ENCODE results near the gene DCTN1. TPM values are rescaled to one million over a fixed set of nuclear protein-coding genes. Genes with fewer than 3 reads are reported as not detected.

Gene DCTN1
- polyA plus RNA-seq, 5 donors = 125 to 167 (median 142) TPM

DNA sequence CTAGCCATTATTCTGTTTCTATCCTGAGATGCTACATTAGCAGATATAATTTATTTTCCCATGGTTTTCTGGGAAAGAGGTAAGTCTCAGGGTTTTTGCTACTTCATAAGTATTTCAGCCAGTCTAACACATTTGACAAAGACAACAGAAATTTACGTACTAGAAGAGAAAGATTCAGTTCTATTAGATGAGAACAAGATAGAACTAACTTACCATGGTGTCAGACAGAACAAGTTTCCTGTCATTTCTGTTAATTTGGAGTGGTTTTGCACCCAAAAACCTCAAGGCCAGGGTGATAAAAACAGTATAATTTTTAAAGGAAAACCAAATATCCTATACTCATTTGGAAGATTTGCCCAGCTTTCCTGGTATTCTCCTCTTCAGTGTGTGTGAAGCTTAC lies 52.5 kb downstream of the DCTN1 start:
- no peak for DNase-seq

- DNase-seq = no peak
Measured at GRCh38 chr2:74327199-74327598, 52.9 kb downstream of the DCTN1 start.

DNA sequence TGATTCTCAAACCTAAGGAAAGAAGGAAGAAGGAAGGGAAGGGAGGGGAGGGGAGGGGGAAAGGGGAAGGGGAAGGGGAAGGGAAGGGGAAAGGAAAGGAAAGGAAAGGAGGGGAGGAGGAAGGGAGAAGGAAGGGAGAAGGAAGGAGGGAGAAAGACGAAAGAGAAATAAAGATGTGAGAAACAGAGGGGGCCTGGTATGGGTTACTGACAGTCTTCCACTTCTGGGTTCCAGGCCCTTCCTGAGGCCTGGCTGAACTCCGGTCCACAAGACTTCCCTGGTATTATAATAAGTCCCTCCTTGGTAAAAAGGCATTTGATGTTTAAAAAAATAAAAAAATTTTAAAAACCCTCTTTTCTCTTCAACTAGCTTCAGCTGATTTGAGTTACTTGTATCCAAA lies 54.3 kb downstream of the DCTN1 start:
- DNase-seq = no peak

DNA sequence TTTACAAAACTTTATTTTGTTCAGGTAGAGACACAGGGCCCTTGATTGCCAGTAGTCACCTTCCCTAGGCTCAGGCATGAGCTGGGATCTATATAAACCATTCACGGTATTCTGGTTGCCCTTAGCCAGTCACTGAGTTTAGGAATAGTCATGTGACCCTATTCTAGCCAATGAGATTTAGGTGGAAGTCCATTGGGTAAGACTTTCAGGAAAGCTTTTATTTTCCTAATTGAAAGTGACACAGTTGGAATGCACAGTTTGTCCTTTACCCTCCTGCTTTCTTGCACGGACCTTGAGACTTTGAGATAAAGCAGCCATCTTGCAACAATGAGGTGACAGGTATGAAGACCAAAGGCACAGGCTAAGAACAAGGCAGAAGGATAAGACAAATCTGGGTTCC lies 58.4 kb downstream of the DCTN1 start:
- no peak for DNase-seq

DNA sequence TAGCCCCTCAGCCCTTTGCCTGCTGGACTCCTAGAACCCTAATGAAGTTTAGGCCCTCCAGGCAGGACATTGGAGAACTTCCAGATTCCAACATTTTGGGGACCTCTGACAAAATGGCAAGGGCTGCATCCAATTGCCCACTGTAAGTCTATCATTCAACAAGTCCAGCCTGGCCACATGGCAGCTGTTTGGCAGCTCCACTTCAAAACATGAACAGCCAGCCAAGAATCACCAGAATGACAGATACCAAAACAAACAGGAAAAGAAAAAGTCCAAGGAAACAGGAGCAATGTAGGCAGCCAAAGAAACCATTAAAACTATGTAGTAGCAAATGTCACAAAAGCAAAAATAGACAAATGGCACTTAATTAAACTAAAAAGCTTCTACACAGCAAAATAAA lies 62.4 kb downstream of the DCTN1 start:
- DNase-seq = no peak

GRCh38 chr2:74316627-74317295 lies 63.4 kb downstream of the DCTN1 start:
- DNase-seq = no peak

GRCh38 chr2:74314107-74314506 lies 66.0 kb downstream of the DCTN1 start:
- DNase-seq = no peak

- no peak for DNase-seq
Measured at GRCh38 chr2:74313497-74313896, 66.6 kb downstream of the DCTN1 start.

- no peak for DNase-seq
Measured at GRCh38 chr2:74312913-74313312, 67.2 kb downstream of the DCTN1 start.

Other genes with a start within 250 kb of the DCTN1 start
- 10 to 100 TPM; 16.9 to 26.8 (median 21.6) TPM for gene BOLA3, start 232.4 kb downstream of the DCTN1 start, polyA plus RNA-seq (ENCODE audit: insufficient read depth in 1 of 5, insufficient read length in 5 of 5, low replicate concordance in 1 of 5)
- 100 to 1,000 TPM in 1 of 5 donors, 10 to 100 TPM in 4; 71.8 to 106 (median 79.5) TPM for gene MOB1A, start 201.4 kb downstream of the DCTN1 start, polyA plus RNA-seq (ENCODE audit: insufficient read depth in 1 of 5, insufficient read length in 5 of 5, low replicate concordance in 1 of 5)
- 10 to 100 TPM; 13.1 to 17.7 (median 15.9) TPM for gene MTHFD2, start 181.7 kb downstream of the DCTN1 start, polyA plus RNA-seq (ENCODE audit: insufficient read depth in 1 of 5, insufficient read length in 5 of 5, low replicate concordance in 1 of 5)
- 1 to 10 TPM; 5.2 to 9.9 (median 8.5) TPM for gene SLC4A5, start 36.9 kb downstream of the DCTN1 start, polyA plus RNA-seq (ENCODE audit: insufficient read depth in 1 of 5, insufficient read length in 5 of 5, low replicate concordance in 1 of 5)
- gene C2orf81, start 41.3 kb upstream of the DCTN1 start, polyA plus RNA-seq (ENCODE audit: insufficient read depth in 1 of 5, insufficient read length in 5 of 5, low replicate concordance in 1 of 5) = 1 to 10 TPM; 3.0 to 7.8 (median 6.0) TPM
- 10 to 100 TPM; 28.5 to 40.4 (median 36.6) TPM for gene WDR54, start 41.4 kb upstream of the DCTN1 start, polyA plus RNA-seq (ENCODE audit: insufficient read depth in 1 of 5, insufficient read length in 5 of 5, low replicate concordance in 1 of 5)
- 10 to 100 TPM; 43.1 to 61.5 (median 54.6) TPM for gene RTKN, start 61.6 kb upstream of the DCTN1 start, polyA plus RNA-seq (ENCODE audit: insufficient read depth in 1 of 5, insufficient read length in 5 of 5, low replicate concordance in 1 of 5)
- 10 to 100 TPM; 21.4 to 37.0 (median 30.1) TPM for gene INO80B, start 74.8 kb upstream of the DCTN1 start, polyA plus RNA-seq (ENCODE audit: insufficient read depth in 1 of 5, insufficient read length in 5 of 5, low replicate concordance in 1 of 5)
- 100 to 1,000 TPM in 4 of 5 donors, 10 to 100 TPM in 1; 95.7 to 134 (median 113) TPM for gene WBP1, start 78.1 kb upstream of the DCTN1 start, polyA plus RNA-seq (ENCODE audit: insufficient read depth in 1 of 5, insufficient read length in 5 of 5, low replicate concordance in 1 of 5)
- gene MOGS, start 85.1 kb upstream of the DCTN1 start, polyA plus RNA-seq (ENCODE audit: insufficient read depth in 1 of 5, insufficient read length in 5 of 5, low replicate concordance in 1 of 5) = 10 to 100 TPM; 34.4 to 51.8 (median 45.7) TPM
- gene MRPL53, start 92.4 kb upstream of the DCTN1 start, polyA plus RNA-seq (ENCODE audit: insufficient read depth in 1 of 5, insufficient read length in 5 of 5, low replicate concordance in 1 of 5) = 10 to 100 TPM; 37.7 to 68.9 (median 40.5) TPM
- gene CCDC142, start 102.7 kb upstream of the DCTN1 start, polyA plus RNA-seq (ENCODE audit: insufficient read depth in 1 of 5, insufficient read length in 5 of 5, low replicate concordance in 1 of 5) = 10 to 100 TPM; 13.0 to 18.1 (median 16.4) TPM
- gene TTC31, start 102.8 kb upstream of the DCTN1 start, polyA plus RNA-seq (ENCODE audit: insufficient read depth in 1 of 5, insufficient read length in 5 of 5, low replicate concordance in 1 of 5) = 10 to 100 TPM; 32.8 to 38.1 (median 35.6) TPM
- gene LBX2, start 119.3 kb upstream of the DCTN1 start, polyA plus RNA-seq (ENCODE audit: insufficient read depth in 1 of 5, insufficient read length in 5 of 5, low replicate concordance in 1 of 5) = under 1 TPM; 0.22 to 0.94 (median 0.49) TPM
- gene PCGF1, start 127.4 kb upstream of the DCTN1 start, polyA plus RNA-seq (ENCODE audit: insufficient read depth in 1 of 5, insufficient read length in 5 of 5, low replicate concordance in 1 of 5) = 10 to 100 TPM; 20.6 to 28.2 (median 26.1) TPM
- gene TLX2, start 134.1 kb upstream of the DCTN1 start, polyA plus RNA-seq (ENCODE audit: insufficient read depth in 1 of 5, insufficient read length in 5 of 5, low replicate concordance in 1 of 5) = under 1 TPM in 3 of 5 donors, not detected in 2; 0.06 to 0.14 (median 0.07) TPM
- 1 to 10 TPM in 1 of 5 donors, under 1 TPM in 4; 0.17 to 1.1 (median 0.26) TPM for gene DQX1, start 145.9 kb upstream of the DCTN1 start, polyA plus RNA-seq (ENCODE audit: insufficient read depth in 1 of 5, insufficient read length in 5 of 5, low replicate concordance in 1 of 5)
- 100 to 1,000 TPM in 2 of 5 donors, 10 to 100 TPM in 3; 82.8 to 108 (median 98.9) TPM for gene AUP1, start 149.4 kb upstream of the DCTN1 start, polyA plus RNA-seq (ENCODE audit: insufficient read depth in 1 of 5, insufficient read length in 5 of 5, low replicate concordance in 1 of 5)
- gene HTRA2, start 149.6 kb upstream of the DCTN1 start, polyA plus RNA-seq (ENCODE audit: insufficient read depth in 1 of 5, insufficient read length in 5 of 5, low replicate concordance in 1 of 5) = 10 to 100 TPM; 30.2 to 37.6 (median 36.6) TPM
- 1 to 10 TPM; 7.9 to 9.9 (median 9.6) TPM for gene LOXL3, start 173.6 kb upstream of the DCTN1 start, polyA plus RNA-seq (ENCODE audit: insufficient read depth in 1 of 5, insufficient read length in 5 of 5, low replicate concordance in 1 of 5)
- 10 to 100 TPM in 2 of 5 donors, 1 to 10 TPM in 3; 7.7 to 11.8 (median 9.7) TPM for gene DOK1, start 174.4 kb upstream of the DCTN1 start, polyA plus RNA-seq (ENCODE audit: insufficient read depth in 1 of 5, insufficient read length in 5 of 5, low replicate concordance in 1 of 5)